ENCODE data around the gene BDKRB2.

DNA sequence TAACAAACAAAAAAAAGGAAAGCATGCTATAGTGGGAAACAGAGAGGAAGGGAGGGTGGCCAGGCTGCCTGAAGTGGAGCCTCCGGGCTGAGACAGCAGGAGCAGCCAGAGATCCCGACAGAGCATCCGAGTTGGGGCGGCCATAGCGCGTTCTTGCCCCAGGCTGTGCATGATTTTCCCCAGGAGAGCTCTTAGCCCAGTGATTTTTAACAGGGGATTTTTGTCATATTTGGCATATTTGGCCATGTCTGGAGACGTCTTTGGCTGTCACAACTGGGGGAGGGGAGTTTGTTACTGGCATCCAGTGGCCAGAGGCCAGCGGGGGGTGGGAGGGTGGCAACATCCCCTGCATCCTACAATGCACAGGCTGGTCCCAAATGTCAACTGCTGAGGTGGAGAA is 74.9 kb downstream of the BDKRB2 start:
- TF ChIP-seq, protein P1, sequence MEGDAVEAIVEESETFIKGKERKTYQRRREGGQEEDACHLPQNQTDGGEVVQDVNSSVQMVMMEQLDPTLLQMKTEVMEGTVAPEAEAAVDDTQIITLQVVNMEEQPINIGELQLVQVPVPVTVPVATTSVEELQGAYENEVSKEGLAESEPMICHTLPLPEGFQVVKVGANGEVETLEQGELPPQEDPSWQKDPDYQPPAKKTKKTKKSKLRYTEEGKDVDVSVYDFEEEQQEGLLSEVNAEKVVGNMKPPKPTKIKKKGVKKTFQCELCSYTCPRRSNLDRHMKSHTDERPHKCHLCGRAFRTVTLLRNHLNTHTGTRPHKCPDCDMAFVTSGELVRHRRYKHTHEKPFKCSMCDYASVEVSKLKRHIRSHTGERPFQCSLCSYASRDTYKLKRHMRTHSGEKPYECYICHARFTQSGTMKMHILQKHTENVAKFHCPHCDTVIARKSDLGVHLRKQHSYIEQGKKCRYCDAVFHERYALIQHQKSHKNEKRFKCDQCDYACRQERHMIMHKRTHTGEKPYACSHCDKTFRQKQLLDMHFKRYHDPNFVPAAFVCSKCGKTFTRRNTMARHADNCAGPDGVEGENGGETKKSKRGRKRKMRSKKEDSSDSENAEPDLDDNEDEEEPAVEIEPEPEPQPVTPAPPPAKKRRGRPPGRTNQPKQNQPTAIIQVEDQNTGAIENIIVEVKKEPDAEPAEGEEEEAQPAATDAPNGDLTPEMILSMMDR (IDR thresholded peaks at IDR 0.05): no peak
- TF ChIP-seq, protein P2, sequence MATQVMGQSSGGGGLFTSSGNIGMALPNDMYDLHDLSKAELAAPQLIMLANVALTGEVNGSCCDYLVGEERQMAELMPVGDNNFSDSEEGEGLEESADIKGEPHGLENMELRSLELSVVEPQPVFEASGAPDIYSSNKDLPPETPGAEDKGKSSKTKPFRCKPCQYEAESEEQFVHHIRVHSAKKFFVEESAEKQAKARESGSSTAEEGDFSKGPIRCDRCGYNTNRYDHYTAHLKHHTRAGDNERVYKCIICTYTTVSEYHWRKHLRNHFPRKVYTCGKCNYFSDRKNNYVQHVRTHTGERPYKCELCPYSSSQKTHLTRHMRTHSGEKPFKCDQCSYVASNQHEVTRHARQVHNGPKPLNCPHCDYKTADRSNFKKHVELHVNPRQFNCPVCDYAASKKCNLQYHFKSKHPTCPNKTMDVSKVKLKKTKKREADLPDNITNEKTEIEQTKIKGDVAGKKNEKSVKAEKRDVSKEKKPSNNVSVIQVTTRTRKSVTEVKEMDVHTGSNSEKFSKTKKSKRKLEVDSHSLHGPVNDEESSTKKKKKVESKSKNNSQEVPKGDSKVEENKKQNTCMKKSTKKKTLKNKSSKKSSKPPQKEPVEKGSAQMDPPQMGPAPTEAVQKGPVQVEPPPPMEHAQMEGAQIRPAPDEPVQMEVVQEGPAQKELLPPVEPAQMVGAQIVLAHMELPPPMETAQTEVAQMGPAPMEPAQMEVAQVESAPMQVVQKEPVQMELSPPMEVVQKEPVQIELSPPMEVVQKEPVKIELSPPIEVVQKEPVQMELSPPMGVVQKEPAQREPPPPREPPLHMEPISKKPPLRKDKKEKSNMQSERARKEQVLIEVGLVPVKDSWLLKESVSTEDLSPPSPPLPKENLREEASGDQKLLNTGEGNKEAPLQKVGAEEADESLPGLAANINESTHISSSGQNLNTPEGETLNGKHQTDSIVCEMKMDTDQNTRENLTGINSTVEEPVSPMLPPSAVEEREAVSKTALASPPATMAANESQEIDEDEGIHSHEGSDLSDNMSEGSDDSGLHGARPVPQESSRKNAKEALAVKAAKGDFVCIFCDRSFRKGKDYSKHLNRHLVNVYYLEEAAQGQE (IDR thresholded peaks at IDR 0.05; ENCODE audit: insufficient read depth in 1 of 2, low read depth in 2 of 2, low read length in 1 of 2): no peak
- TF ChIP-seq SIN3A (IDR thresholded peaks at IDR 0.05; ENCODE audit: borderline replicate concordance, insufficient read depth, low read depth, low read length): no peak
